Chondrocyte (in vitro differentiated cells): ENCODE measurements around the gene RAB31. TPM values are rescaled to one million over a fixed set of nuclear protein-coding genes. Genes with fewer than 3 reads are reported as not detected.

Source experiments
- DNase-seq: peaks from one replicate; pipeline ENCODE4 v3.0.0; 2021; ENCODE audit warnings: mixed read lengths, low spot score
- H3K27ac Mint-ChIP-seq: one replicate; pipeline ENCODE4 v1.8.0; 2021; ENCODE audit warnings: mild to moderate bottlenecking, moderate library complexity, mixed read lengths; ENCODE audit not compliant: unreplicated experiment
- H3K27me3 Mint-ChIP-seq: 2 replicates; pipeline ENCODE4 v1.8.0; 2021; ENCODE audit warnings: low read depth, mixed read lengths
- H3K36me3 Mint-ChIP-seq: 2 replicates; pipeline ENCODE4 v1.8.0; 2021; ENCODE audit warnings: low read depth, mixed read lengths
- H3K4me1 Mint-ChIP-seq: 2 replicates; pipeline ENCODE4 v1.8.0; 2021; ENCODE audit warnings: low read depth, mild to moderate bottlenecking, mixed read lengths
- H3K4me3 Mint-ChIP-seq: one replicate; pipeline ENCODE4 v1.8.0; 2021; ENCODE audit warnings: mild to moderate bottlenecking, moderate library complexity, mixed read lengths; ENCODE audit not compliant: unreplicated experiment
- H3K9me3 Mint-ChIP-seq: 2 replicates; pipeline ENCODE4 v1.8.0; 2021; ENCODE audit warnings: low read depth, mixed read lengths
- CTCF ChIP-seq: fragments of 200-600 bp; sonication (generic); IDR thresholded peaks from 2 replicates; pipeline ENCODE4 v1.5.0; 2021; ENCODE audit warnings: antibody characterized with exemption, mild to moderate bottlenecking, moderate library complexity
- total RNA-seq: library from RNA; stranded (reverse); gene quantifications from 3 replicates; pipeline ENCODE4 v1.2.1, GENCODE V29; 2021

The RAB31 gene
- total RNA-seq, 1 donor from 2014 or later, result 87.7 TPM

DNA sequence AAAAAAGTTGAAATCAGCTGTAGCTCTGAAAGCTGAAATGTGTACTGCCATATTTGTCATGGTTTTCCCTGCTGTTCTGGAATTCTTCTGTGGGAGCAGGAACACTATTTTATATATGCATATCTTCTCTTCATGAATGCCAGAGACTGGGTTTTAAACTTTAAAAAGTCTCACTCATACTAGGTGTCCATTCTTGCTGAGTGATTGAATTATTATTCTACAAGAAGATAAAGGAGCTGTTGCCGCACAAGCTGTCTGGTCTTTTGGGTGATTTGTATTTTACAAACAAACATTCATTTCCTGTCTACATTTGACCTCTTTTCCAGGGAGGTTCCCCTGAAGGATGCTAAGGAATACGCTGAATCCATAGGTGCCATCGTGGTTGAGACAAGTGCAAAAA, 137.2 kb downstream of the RAB31 start:
- H3K36me3 Mint-ChIP-seq, result peaks cover 4% of the 10 kb centered on the region
- H3K27ac Mint-ChIP-seq, result peak overlapping the region; percentile 60
- DNase-seq, result no peak
- no peaks in the 10 kb centered on the region for H3K27me3 Mint-ChIP-seq
- peaks cover 62% of the 10 kb centered on the region for H3K4me1 Mint-ChIP-seq
- no peak for TF ChIP-seq CTCF
- no peak overlapping the region for H3K4me3 Mint-ChIP-seq
- H3K9me3 Mint-ChIP-seq, result no peaks in the 10 kb centered on the region

DNA sequence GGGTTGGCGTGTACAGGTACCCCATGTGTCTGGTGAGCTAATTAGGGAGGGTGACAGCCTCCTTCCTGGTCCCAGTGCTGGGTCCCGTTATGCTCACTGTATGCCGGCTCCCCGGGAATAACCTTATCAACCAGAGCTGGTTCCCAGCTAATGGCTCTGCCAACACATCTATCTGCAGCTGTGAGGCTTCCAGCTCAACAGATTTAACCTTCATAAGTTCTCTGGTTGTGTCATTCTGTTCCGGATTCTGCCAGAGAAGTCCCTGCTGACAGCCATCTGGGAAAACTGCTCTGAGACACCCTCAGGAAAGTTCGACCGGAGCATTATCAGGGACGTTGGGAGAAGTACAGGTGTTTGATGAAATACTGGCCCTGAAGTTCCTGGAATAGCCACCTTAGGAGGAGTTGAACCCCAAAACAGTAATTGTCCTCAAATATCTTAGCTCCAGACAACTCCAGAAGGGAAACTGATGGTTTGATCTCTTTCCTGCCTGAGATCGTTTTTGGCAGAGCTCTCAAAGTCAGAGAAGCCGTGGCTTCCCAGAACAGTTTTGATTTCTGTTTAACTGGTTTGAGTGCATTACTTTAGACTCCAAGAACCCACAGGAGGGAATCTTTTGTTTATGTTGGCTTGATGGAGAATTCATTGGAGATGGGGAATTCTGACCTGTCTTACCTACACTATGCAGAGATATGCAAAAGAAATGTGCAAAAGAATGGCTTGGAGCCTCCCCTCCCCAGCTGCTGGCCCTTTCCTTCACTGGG, 138.2 kb downstream of the RAB31 start:
- peaks cover 4% of the 10 kb centered on the region for H3K36me3 Mint-ChIP-seq
- TF ChIP-seq CTCF, result no peak
- H3K4me1 Mint-ChIP-seq, result peaks cover 64% of the 10 kb centered on the region
- no peaks in the 10 kb centered on the region for H3K27me3 Mint-ChIP-seq
- no peaks in the 10 kb centered on the region for H3K9me3 Mint-ChIP-seq
- DNase-seq, result no peak
- peak overlapping the region; percentile 38 for H3K4me3 Mint-ChIP-seq
- H3K27ac Mint-ChIP-seq, result peak overlapping the region; percentile 69

DNA sequence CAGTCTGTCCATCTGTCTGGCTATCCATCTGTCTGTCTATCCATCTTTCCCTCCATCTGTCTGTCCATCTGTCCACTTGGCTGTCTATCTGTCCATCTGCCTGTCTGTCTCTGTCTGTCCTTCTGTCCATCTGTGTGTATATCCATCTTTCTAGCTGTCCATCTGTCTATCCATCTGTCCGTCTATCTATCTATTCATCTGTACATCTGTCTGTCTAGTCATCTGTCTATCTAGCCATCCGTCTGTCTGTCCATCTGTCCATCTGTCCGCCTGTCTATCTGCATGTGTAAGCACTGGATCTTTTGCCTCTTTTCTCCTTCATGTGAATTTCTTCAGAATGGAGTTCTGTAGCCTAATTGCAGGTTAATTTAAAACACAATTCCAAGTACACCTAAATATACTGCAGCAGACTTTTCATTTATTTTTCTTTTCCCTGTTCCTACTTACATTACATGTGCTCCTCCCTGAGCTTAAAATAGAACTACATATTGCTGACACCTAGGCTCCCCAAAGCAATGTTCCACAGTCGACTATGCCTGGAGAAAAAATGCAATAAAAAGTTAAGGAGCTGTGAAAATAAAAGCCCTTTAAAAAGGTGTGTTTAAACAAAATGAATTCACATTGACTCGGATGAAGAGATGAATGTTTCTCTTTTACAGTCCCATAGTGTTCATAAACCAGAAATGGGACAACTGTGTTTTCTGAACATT, 140.2 kb downstream of the RAB31 start:
- Mint-ChIP-seq H3K9me3 (peaks cover 7% of the 10 kb centered on the region), H3K27ac (peak overlapping the region; percentile 37), H3K4me3 (no peak overlapping the region), H3K27me3 (no peaks in the 10 kb centered on the region), H3K36me3 (peaks cover 6% of the 10 kb centered on the region), H3K4me1 (peaks cover 64% of the 10 kb centered on the region)
- DNase-seq, result no peak
- no peak for TF ChIP-seq CTCF

GRCh38 chr18:9849407-9850283, 141.5 kb downstream of the RAB31 start:
- Mint-ChIP-seq H3K4me3 (no peak overlapping the region), H3K4me1 (peaks cover 61% of the 10 kb centered on the region)
- DNase-seq, result no peak

More at GRCh38 chr18:9849407-9850283, 141.5 kb downstream of the RAB31 start:
- H3K27ac Mint-ChIP-seq, result peak overlapping the region; percentile 38
- H3K9me3 Mint-ChIP-seq, result peaks cover 11% of the 10 kb centered on the region
- TF ChIP-seq CTCF, result no peak
- no peaks in the 10 kb centered on the region for H3K27me3 Mint-ChIP-seq
- peaks cover 5% of the 10 kb centered on the region for H3K36me3 Mint-ChIP-seq
